HG03457 (cell line): ENCODE results near the gene DGKI.
"Not testable (repeated sequence)": the region's sequence is repeated elsewhere in the genome, so short reads cannot be mapped to it uniquely, and the experiment has no call there.

Source experiments
- ATAC-seq: cut with Tn5 transposase; IDR thresholded peaks from one replicate; pipeline ENCODE4 v1.9.1; 2021; ENCODE audit warnings: moderate number of reproducible peaks; ENCODE audit not compliant: unreplicated experiment

The DGKI gene

DNA sequence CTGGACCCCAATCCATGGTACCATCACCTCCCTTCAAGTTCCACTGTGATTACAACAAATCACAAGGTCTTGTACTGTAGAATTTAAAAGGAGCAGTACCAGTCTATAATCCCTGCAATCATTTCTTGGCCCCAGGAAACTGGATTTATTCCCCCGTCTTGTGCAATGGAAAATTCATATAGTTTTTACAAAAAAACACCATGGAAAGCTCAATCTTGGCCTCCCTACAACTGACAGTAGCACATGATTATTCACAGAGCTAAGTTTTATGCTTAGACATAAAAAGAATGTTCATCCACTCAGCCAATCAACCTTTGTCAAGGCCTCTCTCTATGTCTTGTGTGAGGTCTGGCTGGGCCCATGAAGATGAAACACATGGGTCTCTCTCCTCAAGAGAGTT lies 10.2 kb downstream of the DGKI start:
- no peak for ATAC-seq

DNA sequence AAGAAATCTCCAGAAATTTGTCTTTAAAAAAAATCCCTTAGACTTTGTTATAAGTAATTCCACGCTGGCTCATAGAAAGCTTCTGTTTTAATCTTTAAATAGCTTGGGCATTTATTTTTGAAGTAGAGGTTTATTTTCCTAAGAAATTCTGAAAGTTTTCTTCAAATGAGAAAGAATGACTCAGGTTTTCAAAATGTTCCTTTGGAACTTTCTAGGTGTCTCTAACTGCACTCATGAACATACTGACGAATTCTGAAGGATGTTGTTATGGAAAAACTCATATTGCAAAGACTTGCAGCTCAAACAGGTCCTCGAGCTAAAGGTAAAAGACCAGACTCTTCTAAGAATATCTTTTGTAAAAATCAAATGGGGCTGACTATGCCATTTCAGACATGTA lies 10.7 kb downstream of the DGKI start:
- ATAC-seq: no peak

DNA sequence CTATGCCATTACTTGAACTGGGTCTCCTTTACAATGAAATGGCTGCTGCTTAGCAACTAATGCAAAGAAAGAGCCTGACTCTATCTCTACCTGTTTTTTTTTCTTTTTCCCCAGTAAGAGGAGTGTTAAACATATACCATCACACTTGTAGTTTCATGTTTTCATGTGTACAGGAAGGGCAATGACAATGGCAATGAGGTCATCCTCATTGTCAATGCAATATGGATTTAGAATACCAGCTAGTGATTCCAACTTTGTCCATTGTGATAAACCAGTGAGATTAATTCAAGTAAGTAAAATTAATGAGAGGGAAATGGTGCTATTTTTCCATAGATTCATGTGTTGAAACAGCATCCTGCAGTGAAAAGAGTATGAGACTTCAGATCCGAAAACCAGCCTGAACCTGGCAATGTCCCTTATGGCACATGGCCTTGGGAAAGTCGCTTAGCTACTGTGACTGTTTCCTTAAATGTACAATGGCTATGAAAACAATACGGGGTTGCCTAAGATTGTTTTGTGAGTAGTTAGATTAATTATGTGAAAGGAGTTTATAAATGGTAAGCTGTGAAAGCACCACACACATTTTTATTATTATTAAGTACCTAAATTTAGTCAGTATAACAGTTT lies 11.2 kb downstream of the DGKI start:
- ATAC-seq: no peak

DNA sequence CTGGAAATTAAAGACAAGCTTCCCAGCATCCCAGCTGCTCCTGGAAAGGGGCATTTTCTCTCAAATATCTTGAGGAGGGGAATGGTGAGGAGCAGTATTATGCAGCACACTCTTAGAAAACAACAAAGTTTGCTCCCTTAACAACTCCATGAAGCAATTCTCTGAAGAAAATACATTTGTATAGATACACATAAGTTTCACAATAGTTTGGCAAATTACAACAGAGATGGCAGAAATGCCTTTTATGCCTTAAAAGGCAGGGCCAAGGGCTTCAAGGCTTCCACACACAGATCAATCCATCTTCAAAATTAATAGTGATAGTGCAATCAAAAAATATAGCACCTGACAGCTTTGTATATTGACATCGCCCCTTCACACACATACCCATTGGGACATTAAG lies 12.2 kb downstream of the DGKI start:
- ATAC-seq: no peak

DNA sequence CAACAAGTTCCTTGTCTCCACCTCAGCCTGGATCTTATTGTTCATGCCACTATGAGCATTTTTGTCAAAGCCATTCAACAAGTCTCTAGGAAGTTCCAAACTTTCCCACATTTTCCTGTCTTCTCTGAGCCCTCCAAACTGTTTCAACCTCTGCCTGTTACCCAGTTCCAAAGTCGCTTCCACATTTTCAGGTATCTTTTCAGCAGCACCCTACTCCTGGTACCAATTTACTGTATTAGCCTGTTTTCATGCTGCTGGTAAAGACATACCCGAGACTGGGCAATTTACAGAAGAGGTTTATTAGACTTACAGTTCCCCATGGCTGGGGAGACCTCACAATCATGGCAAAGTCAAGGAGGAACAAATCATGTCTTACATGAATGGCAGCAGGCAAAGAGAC lies 13.8 kb downstream of the DGKI start:
- ATAC-seq: not testable (repeated sequence)

DNA sequence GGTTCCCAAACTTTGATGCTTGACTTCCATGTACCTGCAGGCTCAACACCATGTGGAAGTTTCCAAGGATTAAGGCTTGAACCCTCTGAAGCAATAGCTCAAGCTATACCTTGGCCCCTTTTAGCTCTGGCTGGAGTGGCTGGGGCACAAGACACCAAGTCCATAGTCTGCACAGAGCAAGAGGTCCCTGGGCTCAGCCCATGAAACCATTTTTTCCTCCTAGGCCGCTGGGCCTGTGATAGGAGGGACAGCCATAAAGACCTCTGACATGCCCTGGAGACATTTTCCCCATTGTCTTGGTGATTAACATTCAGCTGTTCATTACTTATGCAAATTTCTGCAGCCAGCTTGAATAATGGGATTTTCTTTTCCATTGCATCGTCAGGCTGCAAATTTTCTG lies 14.4 kb downstream of the DGKI start:
- no peak for ATAC-seq

DNA sequence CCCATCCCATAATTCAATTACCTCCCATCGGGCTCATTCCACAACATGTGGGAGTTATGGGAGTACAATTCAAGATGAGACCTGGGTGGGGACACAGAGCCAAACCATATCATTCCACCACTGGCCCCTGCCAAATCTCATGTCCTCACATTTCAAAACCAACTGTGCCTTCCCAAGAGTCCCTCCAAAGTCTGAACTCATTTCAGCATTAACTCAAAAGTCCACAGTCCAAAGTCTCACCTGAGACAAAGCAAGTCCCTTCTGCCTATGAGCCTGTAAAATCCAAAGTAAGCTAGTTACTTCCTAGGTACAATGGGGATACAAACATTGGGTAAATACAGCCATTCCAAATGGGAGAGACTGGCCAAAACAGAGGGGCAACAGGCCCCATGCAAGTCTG lies 15.2 kb downstream of the DGKI start:
- not testable (repeated sequence) for ATAC-seq

DNA sequence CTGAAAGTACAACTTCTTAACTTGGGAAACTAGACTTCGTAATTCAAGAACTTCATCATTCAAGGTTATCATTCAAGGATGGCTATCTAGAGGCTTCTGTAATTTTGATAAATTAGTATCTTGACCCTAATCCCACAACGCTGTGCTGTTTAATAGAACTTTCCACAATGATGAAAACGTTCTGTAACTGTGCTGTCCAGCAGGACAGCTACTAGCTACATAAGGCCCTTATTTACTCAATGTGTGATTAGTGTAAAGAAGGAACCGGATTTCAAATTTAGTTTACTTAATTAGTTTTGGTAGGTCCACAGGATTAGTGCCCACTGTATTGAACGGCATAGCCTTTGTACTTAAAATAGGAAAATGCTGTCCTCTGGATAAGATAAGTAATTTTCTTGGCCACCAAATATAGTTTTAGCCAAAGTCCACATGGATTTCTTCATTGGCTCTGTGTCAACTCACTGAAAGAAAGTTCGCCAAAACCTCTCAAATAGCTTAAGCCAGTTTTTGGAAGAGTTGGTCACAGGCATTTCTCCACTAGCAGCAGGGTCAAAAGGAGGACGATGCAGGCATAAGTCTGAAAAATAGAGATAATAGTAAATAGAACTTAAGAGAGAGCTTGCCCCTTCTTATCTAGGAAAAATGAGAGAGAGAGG lies 17.3 kb downstream of the DGKI start:
- no peak for ATAC-seq

DNA sequence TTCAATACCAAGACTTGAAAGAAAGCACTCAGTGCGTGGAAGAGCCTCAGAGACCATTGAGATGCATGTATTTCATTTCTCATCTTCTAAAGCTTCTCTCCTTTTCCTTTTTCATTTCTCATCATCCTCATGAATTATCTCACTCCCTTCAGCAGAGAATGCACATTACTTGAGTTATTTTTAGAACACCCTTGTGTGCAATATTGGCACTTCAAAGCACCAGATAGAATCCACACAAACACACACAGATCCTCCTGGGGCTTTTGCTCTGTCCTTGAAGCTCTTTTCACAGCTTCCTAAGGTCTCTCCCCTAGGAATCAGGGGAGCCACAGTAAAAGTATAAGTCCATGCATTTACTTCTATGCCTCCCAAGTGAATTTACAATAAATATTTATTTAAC lies 18.3 kb downstream of the DGKI start:
- ATAC-seq: no peak

DNA sequence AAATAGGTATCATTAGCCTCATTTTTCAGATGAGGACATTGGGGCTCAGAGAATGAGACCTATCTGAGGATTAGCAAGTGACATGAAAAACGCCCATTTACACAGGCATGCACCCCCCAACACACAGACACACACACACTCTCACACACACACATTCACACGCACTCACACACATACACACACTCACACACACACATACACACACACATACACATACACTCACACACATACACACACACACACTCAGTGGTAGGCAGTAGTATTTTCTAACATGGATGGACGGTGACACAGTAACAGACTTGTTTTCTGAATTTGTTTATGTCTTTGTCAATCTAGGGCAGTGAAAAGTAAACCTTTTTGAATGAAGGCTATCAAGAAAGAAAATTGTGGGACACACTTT lies 21.3 kb downstream of the DGKI start:
- no peak for ATAC-seq

DNA sequence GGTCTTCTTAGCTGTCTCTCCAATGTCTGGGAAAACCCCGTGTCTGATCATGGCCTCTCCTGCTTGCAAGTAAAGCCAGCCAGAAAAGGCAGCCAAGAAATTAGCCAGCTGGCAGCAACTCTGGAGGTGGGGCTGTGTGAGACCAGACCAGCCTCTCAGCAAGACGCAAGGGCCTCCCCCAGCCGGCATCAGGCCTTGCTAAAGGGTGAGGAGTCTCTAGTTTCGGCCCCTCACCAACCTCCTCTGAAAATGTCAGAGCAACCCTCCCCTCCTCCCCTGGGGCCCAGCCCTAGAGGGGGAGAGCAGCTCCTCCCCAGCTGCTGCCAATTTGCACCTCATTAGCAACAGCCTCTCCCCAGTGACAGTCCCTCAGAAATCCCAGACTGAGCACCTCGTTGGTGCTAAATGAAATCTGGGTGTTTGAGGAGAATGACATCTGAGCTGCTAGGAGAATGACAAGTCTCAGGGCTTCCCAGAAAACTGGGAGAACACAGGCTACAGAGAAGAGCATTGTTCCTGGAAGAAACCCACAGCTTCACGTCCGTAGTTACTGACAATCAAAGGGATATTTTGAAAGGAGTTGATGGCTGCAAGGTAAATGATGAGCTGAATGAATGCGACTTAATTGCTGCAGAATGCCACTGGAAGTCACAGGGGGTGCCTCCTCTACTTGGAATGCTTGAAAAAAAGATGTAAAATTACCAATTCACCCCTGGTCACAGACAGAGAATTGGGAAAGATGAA lies 25.9 kb downstream of the DGKI start:
- no peak for ATAC-seq

DNA sequence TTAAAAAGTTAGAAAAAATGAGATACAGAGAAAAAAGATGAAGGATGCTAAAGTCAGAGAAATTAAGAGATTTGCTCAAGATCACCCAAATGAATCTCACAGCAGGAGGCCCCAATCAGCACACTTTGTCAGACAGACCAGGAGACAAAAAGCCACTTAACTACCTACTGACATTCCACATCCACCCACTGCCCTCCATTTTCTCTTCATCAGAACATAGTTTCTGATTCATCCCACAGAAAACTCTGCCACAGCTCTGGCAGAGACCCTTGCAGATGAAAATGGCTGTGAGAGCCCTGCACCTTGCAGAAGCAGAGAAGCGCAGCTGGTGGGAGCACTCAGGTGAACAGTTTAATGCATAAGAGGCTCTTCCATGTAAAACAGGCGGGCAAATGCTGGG lies 26.6 kb downstream of the DGKI start:
- no peak for ATAC-seq

DNA sequence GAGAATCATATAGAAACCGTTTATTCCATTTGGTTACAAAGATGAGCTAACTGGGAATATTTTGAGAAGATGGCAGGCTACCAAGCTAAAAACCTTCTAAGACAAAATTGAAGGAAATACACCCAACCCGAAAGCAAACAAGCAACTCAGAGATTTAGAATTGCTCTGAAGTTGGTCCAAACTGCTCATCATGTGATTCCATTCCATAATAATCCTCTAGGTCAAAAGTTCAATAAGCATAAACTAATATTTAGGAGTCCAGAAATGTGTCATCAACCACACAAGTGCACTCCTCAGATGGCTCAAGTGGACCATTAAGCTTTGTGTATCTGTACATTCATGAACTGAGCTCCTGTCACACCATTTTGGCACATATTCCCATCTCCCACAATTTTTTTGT lies 28.7 kb downstream of the DGKI start:
- no peak for ATAC-seq

DNA sequence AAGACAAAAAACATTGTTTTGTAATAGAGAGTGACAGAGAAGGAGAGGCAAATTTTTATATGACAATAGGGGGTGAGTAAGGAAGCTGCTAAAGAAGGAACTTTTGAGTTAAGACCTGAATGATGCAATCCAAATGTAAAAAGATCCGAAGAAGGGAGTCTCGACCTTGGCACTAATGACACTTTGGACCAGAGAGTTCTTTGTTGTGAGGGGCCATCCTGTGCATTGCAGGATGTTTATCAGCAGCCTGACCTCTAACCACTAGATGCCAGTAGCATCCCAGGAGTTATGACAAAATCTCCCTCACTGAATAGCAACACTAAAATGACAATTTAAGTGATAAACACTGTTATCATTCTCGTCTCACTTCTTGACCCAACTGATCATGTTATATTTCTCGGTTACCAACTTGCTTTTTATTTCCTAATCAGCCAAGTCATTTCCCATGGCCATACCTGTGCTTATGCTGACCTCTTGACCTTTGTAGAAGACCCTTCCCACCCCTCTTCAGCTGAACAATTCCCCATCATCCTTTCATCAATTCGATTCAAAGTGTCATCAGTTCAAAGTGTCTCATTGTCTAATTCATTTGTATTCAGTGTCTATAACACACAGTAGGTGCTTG lies 30.0 kb downstream of the DGKI start:
- ATAC-seq: no peak

DNA sequence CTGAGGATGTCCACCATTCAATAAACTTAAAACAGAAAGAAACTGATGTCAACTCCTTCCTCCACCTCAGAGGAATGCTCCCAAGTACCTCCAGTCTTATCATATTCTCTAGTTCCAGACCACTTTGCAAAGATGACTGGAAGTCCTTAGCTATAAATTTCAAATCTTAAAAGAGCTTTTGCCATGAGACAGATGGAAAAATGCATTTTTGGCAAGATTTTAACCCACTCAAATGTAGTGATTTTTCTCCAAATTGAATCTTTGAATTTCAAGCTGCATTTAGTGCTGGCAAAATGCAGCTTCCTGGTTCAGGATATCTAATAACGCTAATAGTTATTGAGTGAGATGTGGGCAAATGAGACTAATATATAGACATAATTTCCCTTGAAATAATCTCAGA lies 33.2 kb downstream of the DGKI start:
- no peak for ATAC-seq

DNA sequence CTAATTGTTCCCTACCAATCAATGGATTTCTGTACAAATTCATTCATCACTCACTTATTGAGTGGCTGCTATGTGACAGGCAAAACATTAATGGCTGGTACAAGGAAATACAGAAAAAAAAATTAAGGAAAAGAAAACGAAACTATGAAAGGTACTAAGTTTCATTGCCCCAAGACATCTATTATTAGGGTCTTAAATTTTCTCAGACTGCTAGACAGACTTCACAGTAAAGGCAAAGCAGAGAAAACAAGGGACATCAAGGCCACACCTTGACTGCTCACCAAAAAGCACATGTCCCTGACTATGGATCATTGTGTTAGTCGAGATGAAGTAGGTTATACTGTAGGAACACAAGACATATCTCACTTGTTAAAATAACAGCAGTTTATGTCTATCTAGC lies 36.5 kb downstream of the DGKI start:
- ATAC-seq: no peak

DNA sequence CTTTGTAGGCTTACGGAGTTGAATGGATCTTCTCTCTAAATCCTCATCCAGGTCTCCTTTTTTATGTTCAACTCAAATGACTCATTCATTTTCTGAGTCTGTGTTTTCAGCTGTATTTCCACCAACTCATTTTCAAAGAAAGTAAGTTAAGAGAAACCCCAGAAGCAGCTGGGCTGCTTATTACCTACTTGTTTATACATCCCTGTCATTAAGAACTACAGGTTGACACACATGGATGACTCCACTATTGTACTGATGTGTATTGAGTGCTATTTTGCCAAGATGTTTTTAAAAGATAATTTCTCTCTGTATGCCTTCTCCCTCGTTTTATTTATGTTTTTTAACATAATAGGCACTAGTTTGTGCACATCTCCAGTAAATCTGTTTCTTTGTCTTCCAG lies 41.9 kb downstream of the DGKI start:
- ATAC-seq: no peak

DNA sequence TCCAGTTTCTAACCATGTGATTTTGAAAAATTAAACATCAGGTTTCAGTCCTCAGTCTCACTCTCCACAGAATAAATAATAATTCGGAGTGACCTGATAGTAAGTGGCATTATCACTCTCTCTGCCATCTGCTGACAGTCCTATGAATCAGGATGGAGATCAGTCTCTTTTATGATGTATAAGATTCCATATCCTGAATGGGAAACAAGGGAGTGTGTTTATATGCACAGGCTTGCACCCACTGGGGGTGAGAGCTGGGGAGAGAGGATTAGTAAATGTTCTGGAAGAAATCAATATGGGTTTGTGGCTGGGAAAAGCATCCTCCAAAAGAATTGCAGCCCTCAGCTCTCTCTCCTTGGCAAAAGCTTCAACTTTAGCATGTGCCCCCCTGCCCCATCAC lies 45.3 kb downstream of the DGKI start:
- ATAC-seq: no peak

DNA sequence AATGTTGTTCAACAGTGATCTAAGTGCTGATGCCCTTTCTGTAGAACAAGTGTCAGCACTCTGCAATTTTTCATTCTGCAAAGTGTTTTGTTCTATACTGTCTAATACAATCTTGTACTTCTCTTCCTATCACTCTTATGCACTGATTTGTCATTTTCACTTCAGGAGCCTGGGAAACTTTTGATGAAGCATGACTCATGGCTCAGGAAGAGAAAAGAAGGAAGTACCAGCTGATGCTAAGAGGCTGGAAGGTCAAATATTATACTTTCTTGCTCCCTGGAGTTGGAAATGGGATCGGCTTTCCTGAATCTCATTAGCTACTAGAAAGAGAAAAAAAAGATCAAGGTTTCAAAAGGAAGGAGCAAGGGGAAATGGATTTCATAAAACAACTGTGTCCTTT lies 45.8 kb downstream of the DGKI start:
- no peak for ATAC-seq

DNA sequence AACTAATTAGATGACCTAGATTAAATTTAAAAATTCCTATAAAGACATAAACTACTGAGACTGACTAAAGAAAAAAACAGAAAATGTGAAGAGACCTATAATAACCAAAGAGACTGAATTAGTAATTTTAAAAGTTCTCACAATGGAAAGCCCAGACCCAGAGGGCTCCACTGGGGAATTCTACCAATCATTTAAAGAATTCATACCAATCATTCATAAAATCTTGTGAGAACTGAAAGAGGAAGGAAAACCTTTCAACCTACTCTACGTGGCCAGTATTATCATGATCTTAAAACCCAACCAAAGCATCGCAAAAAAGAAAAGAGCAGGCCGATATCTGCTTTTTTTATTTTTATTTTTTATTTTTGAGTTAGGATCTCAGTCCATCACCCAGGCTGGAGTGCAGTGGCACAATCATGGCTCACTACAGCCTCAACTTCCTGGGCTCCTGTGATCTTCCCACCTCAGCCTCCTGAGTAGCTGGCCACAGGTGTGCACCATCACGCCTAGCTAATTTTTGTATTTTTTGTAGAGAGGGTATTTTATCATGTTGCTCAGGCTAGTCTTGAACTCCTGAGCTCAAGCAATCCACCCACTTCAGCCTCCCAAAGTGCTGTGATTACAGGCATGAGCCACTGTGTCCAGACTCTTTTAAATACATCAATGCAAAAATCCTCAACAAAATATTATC lies 48.6 kb downstream of the DGKI start:
- peak; percentile 95 for ATAC-seq

DNA sequence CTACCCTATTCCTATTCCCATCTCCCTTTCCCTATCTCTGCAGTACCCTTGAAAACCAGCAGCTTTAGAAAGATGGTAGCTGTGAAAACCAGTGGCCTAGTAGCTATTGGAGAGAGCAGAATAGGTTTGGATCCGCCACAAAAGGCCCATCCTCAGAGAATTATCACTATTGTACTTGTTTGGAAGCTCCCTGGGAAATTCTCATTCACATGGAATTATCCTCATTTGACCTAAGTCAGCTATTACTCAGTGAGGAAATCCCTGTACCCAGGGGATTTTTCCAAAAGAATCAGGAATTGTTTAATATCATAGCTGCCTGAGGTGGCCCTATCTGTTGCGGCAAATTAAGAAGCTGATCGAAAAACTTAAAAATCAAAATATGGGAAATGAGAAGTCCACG lies 51.6 kb downstream of the DGKI start:
- no peak for ATAC-seq
